ENCODE data around the gene UGT1A3.

The UGT1A3 gene

GRCh38 chr2:233794128-233794658, 65.4 kb downstream of the UGT1A3 start:
- TF ChIP-seq CTCF (IDR thresholded peaks at IDR 0.05; ENCODE audit: insufficient read depth, low read depth, low read length, missing control alignments) = no peak
- H3K4me3 ChIP-seq (ENCODE audit: low read depth, low read length) = no peak overlapping the region
- DNase-seq (ENCODE audit: low read depth) = no peak

- no peak for TF ChIP-seq CTCF (IDR thresholded peaks at IDR 0.05; ENCODE audit: insufficient read depth, low read depth, low read length, missing control alignments)
- H3K4me3 ChIP-seq (ENCODE audit: low read depth, low read length) = no peak overlapping the region
These were observed 66.9 kb downstream of the UGT1A3 start for GRCh38 chr2:233795735-233796171.

GRCh38 chr2:233796254-233796653, 67.4 kb downstream of the UGT1A3 start:
- no peak for DNase-seq (ENCODE audit: low read depth)
- H3K4me3 ChIP-seq (ENCODE audit: low read depth, low read length) = no peak overlapping the region
- no peak for TF ChIP-seq CTCF (IDR thresholded peaks at IDR 0.05; ENCODE audit: insufficient read depth, low read depth, low read length, missing control alignments)

More at GRCh38 chr2:233795735-233796171, 66.9 kb downstream of the UGT1A3 start:
- no peak for DNase-seq (ENCODE audit: low read depth)

- H3K4me3 ChIP-seq (ENCODE audit: low read depth, low read length) = no peak overlapping the region
- no peak for TF ChIP-seq CTCF (IDR thresholded peaks at IDR 0.05; ENCODE audit: insufficient read depth, low read depth, low read length, missing control alignments)
- no peak for DNase-seq (ENCODE audit: low read depth)
These were observed 69.7 kb downstream of the UGT1A3 start for GRCh38 chr2:233798335-233799086.

GRCh38 chr2:233799087-233799665, 70.3 kb downstream of the UGT1A3 start:
- no peak for TF ChIP-seq CTCF (IDR thresholded peaks at IDR 0.05; ENCODE audit: insufficient read depth, low read depth, low read length, missing control alignments)
- no peak for DNase-seq (ENCODE audit: low read depth)
- no peak overlapping the region for H3K4me3 ChIP-seq (ENCODE audit: low read depth, low read length)

- H3K4me3 ChIP-seq (ENCODE audit: low read depth, low read length) = no peak overlapping the region
- DNase-seq (ENCODE audit: low read depth) = no peak
- no peak for TF ChIP-seq CTCF (IDR thresholded peaks at IDR 0.05; ENCODE audit: insufficient read depth, low read depth, low read length, missing control alignments)
These were observed 70.9 kb downstream of the UGT1A3 start for GRCh38 chr2:233799716-233800115.
